GM12878 (cell line): Measurements from ENCODE around the gene COL11A1.

Source experiments
- CEBPB ChIP-seq, 2 experiments: fragments of 150-350 bp in 1 of 2; IDR thresholded peaks; 2 replicates each; pipeline ENCODE4 v1.6.1; 2012 to 2014; ENCODE audit warnings: low read depth in 2 of 2, low read length in 2 of 2, borderline replicate concordance in 1 of 2, inconsistent platforms in 1 of 2
- CTCF ChIP-seq, 3 experiments: IDR thresholded peaks in 2 of 3; conservative IDR thresholded peaks in 1 of 3; 2 replicates each; pipeline ENCODE4 v1.5.1; 2011; ENCODE audit warnings: low read depth in 3 of 3, low read length in 3 of 3, mild to moderate bottlenecking in 3 of 3, control low read depth in 2 of 3, moderate library complexity in 2 of 3, inconsistent platforms in 1 of 3, mixed read lengths in 1 of 3; ENCODE audit not compliant: control insufficient read depth in 2 of 3, insufficient read depth in 1 of 3; ENCODE audit errors: extremely low read depth in 1 of 3
- ESRRA ChIP-seq: IDR thresholded peaks from 2 replicates; pipeline ENCODE4 v1.6.1; 2012; ENCODE audit warnings: mild to moderate bottlenecking, low read length, improper control_type of control experiment
- GATAD2B ChIP-seq: fragments of 450-650 bp; conservative IDR thresholded peaks from 2 replicates; pipeline ENCODE4 v1.6.1; 2017; ENCODE audit warnings: low read depth, mild to moderate bottlenecking, moderate library complexity
- MAX ChIP-seq: IDR thresholded peaks from 2 replicates; pipeline ENCODE4 v1.6.1; 2012; ENCODE audit warnings: low read depth, low read length, improper control_type of control experiment
- MXI1 ChIP-seq: fragments of 150-350 bp; IDR thresholded peaks from 2 replicates; pipeline ENCODE4 v1.6.1; 2011; ENCODE audit warnings: low read depth, mild to moderate bottlenecking, inconsistent platforms, low read length, improper control_type of control experiment
- POLR2A ChIP-seq: IDR thresholded peaks from 2 replicates; pipeline ENCODE4 v1.6.1; 2011; ENCODE audit warnings: low read depth, mild to moderate bottlenecking, low read length
- REST ChIP-seq: IDR thresholded peaks from 2 replicates; pipeline ENCODE4 v1.6.1; 2012; ENCODE audit warnings: mild to moderate bottlenecking, low read depth, low read length
- SPI1 ChIP-seq: IDR thresholded peaks from 2 replicates; pipeline ENCODE4 v1.6.1; 2011; ENCODE audit warnings: low read depth, mild to moderate bottlenecking, low read length, moderate library complexity, borderline replicate concordance; ENCODE audit not compliant: insufficient read depth
- USF1 ChIP-seq: IDR thresholded peaks from 2 replicates; pipeline ENCODE4 v1.6.1; 2011; ENCODE audit warnings: borderline replicate concordance, low read depth, mild to moderate bottlenecking, moderate library complexity, mixed read lengths, low read length; ENCODE audit not compliant: insufficient read depth; ENCODE audit errors: extremely low read length

GRCh38 chr1:102872526-102872925 lies 235.8 kb downstream of the COL11A1 start:
- no peak for TF ChIP-seq CTCF (IDR thresholded peaks at IDR 0.05 in 2 of 3, conservative IDR thresholded peaks at IDR 0.05 in 1 of 3; ENCODE audit: control insufficient read depth in 2 of 3, extremely low read depth in 1 of 3, insufficient read depth in 1 of 3, low read depth in 3 of 3, low read length in 3 of 3)
- no peak for TF ChIP-seq GATAD2B
- no peak for TF ChIP-seq SPI1
- TF ChIP-seq REST: no peak
- TF ChIP-seq MAX: no peak
- no peak for TF ChIP-seq CEBPB (IDR thresholded peaks at IDR 0.05; ENCODE audit: borderline replicate concordance in 1 of 2, low read depth in 2 of 2, low read length in 2 of 2)
- no peak for TF ChIP-seq POLR2A
- no peak for TF ChIP-seq ESRRA
- no peak for TF ChIP-seq MXI1
- TF ChIP-seq USF1: no peak
